GM12873 (cell line): Measurements from ENCODE around the gene LCOR.
A peak's percentile ranks its signal among the peaks of the same experiment; 100 is the strongest.

Experiments
- CTCF ChIP-seq: IDR thresholded peaks from 2 replicates; pipeline ENCODE4 v1.5.1; 2012; ENCODE audit warnings: low read depth, mild to moderate bottlenecking, moderate library complexity, low read length, control low read depth; ENCODE audit not compliant: insufficient read depth; ENCODE audit errors: missing control alignments

Gene LCOR

DNA sequence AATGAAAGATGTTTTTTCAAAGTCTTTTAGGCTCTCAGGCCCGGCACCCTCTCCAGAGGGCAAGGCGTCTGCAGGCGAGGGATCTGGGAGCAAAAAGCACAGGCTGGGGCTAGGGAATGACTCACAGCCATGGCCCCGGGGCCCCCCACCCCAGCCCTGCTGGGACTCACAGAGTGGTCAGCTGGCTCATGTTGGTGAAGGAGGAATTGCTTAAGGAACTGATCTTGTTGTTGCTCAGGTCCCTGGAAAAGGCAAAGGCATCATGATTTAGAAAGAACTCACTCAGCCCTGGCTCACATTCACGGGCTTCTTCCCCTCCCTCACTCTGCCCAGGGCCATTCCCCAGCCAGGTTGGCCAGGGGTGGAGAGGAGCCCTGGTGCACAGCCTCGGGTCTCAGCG is 202.2 kb downstream of the LCOR start:
- TF ChIP-seq CTCF: no peak

GRCh38 chr10:97034958-97035769 is 203.1 kb downstream of the LCOR start:
- TF ChIP-seq CTCF: no peak

GRCh38 chr10:97037365-97038361 is 205.6 kb downstream of the LCOR start:
- peak; percentile 96 for TF ChIP-seq CTCF

DNA sequence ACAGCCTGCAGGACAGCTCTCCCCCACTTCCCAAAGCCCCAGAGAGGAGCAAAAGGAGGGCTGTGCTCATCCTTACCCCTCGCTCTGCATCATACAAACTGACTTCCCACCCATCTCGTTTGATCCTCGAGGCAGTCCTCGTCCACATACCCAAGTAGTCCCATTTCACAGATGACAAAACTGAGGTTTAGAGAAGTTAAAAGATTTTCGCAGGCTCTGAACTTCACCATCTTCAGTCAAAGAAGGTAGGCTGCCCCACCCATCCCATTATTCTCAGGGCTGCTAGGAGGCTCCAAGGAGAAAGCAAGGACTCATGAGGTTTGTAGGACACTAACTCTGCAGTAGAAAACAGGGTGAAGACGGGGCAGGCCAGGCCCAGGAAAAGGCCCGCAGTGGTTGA is 206.6 kb downstream of the LCOR start:
- TF ChIP-seq CTCF: no peak

DNA sequence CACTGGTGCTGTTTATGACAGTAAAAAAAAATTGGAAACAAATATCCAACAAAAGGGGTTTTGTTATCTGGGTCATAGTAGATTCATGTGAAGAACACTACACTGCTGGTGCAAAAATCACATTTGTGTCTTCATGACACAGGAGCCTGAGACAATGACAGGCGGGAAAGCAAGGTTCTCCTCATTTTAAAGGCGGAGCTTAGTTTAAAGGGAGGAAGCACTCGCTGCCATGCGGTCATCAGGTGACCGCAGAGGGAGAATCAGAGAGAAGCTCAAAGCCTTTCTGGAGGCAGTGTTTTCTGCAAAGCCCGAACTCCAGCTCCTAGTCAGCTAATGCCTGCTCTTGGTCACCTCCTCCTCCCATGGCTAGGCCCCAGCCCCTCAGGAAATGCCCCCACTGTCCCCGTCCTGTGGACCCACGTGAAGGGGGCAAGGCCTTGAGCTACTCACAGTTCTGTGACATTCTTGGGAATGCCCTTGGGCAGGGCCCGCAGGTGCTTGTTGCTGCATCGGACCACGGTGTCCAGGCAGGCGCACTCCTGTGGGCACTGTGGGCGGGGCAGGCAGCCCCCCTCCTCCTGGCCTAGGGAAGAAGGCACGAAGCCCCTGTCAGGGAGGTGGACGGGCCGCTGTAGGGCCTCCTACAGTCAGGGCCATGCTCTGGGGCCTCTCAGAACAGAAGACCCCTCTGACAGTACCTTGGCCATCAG is 207.6 kb downstream of the LCOR start:
- no peak for TF ChIP-seq CTCF

DNA sequence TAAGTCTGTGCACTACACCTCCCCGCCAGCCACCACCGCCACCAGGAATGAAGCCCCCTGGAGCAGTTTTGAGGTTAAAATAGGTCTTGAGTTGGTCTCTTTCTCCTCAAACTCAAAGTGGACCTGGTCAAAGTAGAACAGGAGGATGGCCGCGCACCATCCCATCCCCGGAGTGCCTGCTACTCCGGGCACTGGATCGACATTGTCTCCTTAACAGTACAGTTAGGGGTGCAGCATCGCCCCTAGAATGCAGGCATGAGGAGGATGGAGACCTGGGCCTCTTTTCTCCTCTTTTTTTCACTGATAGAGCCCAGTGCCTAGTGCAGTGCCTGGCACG is 208.1 kb downstream of the LCOR start:
- TF ChIP-seq CTCF: no peak

GRCh38 chr10:97040706-97041105 is 208.6 kb downstream of the LCOR start:
- no peak for TF ChIP-seq CTCF
